ENCODE results near the gene ZC3H18. TPM values are rescaled to one million over a fixed set of nuclear protein-coding genes. Genes with fewer than 3 reads are reported as not detected.

ZC3H18 gene
- polyA plus RNA-seq, 3 donors: 5.5 to 36.4 (median 6.8) TPM

DNA sequence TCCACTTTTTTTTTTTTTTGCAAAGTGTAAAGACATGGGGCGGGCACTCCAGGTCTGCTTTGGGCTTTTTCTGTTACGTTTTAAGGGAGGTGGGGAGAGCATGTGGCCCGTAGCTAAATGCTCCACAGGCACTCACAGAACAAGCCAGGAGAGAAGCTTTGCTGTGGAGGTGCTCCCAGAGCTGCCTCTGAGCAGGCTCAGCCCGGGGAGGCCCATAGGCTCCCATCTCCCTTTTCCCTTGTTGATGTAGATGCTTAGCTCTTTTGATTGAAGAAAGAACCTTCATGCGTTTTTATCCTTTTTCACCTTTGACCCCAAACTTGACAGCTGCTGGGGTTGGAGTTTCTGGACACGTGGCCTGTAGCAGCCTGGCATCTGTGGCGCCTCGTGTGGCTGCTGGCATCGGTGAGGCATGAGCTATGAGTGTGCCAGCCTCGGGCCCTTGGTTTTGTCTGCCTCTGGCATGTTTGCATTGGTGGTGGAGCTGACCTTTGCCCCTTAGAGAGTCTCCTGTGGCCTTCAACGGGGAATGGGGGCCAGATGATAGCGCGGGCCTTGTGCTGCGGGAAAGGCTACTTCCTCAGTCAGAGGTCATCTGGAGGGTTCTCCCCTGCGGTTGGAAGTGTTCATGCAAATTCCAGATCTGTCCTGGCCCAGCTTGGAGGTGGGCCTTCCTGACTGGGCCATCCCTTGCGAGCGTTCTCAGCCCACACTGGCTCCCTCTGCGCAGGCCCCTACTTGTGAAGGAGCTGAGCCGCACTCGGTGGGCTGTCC lies 48.2 kb downstream of the ZC3H18 start:
- Histone ChIP-seq H3K9me3 (replicated peaks in 1 of 2; ENCODE audit: control insufficient read depth in 1 of 2, insufficient read depth in 1 of 2, low read length in 2 of 2) (no peaks in the 10 kb centered on the region), H3K4me3 (replicated peaks in 1 of 3; ENCODE audit: low read depth in 2 of 3, low read length in 3 of 3) (no peak overlapping the region), H3K27me3 (ENCODE audit: control insufficient read depth in 2 of 2, insufficient read depth in 2 of 2, low read length in 2 of 2) (no peaks in the 10 kb centered on the region), H3K4me1 (ENCODE audit: control insufficient read depth in 1 of 2, insufficient read depth in 2 of 2, low read length in 2 of 2) (no peaks in the 10 kb centered on the region), H4K20me1 (ENCODE audit: insufficient read depth, low read length) (peaks cover 78% of the 10 kb centered on the region), H3K36me3 (replicated peaks in 1 of 2; ENCODE audit: control insufficient read depth in 1 of 2, insufficient read depth in 2 of 2, low read length in 2 of 2) (peaks cover 76 to 92% of the 10 kb centered on the region in 2 donors), H3K4me2 (replicated peaks; ENCODE audit: extremely low read depth, low read length, poor library complexity, severe bottlenecking) (no peak overlapping the region), H3K9ac (ENCODE audit: insufficient read depth, low read length, poor library complexity, severe bottlenecking) (no peak overlapping the region), H3K27ac (ENCODE audit: low read depth in 1 of 2, low read length in 2 of 2) (no peak overlapping the region), H3K79me2 (ENCODE audit: insufficient read depth, low read length) (peaks cover 26% of the 10 kb centered on the region), H2AFZ (ENCODE audit: insufficient read depth, low read depth, low read length, poor library complexity, severe bottlenecking) (no peak overlapping the region)
- intact Hi-C loops (cut with micrococcal nuclease): no loop called here
- no peak overlapping the region for H3K4me3 Mint-ChIP-seq
- no peaks in the 10 kb centered on the region for H3K9me3 Mint-ChIP-seq
- DNase-seq: no peak
- no peaks in the 10 kb centered on the region for H3K27me3 Mint-ChIP-seq (ENCODE audit: low read depth in 3 of 3)
- 95% methylated on average over 16 of the region's 20 CpGs for WGBS (ENCODE audit: insufficient coverage)
- no peaks in the 10 kb centered on the region for H3K4me1 Mint-ChIP-seq
- H3K27ac Mint-ChIP-seq: peak overlapping the region in 5 of 7 donors; percentile 33 to 73 (median 54)
- peaks cover 72 to 88% of the 10 kb centered on the region in 2 donors for H3K36me3 Mint-ChIP-seq
- TF ChIP-seq, protein P1, sequence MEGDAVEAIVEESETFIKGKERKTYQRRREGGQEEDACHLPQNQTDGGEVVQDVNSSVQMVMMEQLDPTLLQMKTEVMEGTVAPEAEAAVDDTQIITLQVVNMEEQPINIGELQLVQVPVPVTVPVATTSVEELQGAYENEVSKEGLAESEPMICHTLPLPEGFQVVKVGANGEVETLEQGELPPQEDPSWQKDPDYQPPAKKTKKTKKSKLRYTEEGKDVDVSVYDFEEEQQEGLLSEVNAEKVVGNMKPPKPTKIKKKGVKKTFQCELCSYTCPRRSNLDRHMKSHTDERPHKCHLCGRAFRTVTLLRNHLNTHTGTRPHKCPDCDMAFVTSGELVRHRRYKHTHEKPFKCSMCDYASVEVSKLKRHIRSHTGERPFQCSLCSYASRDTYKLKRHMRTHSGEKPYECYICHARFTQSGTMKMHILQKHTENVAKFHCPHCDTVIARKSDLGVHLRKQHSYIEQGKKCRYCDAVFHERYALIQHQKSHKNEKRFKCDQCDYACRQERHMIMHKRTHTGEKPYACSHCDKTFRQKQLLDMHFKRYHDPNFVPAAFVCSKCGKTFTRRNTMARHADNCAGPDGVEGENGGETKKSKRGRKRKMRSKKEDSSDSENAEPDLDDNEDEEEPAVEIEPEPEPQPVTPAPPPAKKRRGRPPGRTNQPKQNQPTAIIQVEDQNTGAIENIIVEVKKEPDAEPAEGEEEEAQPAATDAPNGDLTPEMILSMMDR (IDR thresholded peaks at IDR 0.05): no peak

DNA sequence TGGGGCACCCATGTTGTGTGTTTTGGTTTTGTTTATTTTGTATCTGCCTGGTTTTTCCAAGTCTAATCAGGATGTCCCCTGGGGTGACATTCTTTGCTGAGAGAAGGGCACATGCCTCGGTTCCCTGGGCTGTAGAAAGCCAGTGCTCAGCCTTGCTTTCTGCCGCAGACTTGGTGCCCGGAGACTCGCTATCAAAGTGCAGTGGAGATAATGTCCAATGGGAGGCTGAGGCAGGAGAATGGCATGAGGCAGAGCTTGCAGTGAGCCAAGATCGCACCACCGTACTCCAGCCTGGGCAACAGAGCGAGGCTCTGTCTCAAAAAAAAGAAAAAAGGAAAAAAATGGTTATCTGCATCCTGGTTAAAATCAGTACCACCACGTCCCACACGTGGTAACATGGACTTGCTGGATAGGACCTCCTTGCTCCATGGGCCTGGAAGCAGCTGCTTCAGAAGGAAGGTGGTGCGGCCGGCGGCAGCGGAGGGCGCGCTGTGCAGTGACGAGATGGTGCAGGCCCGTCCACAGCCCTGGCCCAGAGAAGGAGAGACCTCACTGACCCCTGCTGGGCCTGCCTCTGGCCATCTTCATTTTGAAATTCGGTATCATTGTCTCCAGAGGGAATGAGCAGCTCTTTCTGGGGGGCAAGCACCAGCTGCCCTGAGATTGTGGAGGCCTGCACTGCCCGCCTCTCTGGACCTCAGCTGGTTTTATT lies 48.9 kb downstream of the ZC3H18 start:
- TF ChIP-seq, protein P1 (IDR thresholded peaks at IDR 0.05): no peak
- no peaks in the 10 kb centered on the region for H3K9me3 ChIP-seq (replicated peaks in 1 of 2; ENCODE audit: control insufficient read depth in 1 of 2, insufficient read depth in 1 of 2, low read length in 2 of 2)
- H2AFZ ChIP-seq (ENCODE audit: insufficient read depth, low read depth, low read length, poor library complexity, severe bottlenecking): no peak overlapping the region
- intact Hi-C loops (cut with micrococcal nuclease): no loop called here
- peaks cover 71% of the 10 kb centered on the region for H4K20me1 ChIP-seq (ENCODE audit: insufficient read depth, low read length)
- Mint-ChIP-seq H3K9me3 (no peaks in the 10 kb centered on the region), H3K36me3 (peaks cover 72 to 88% of the 10 kb centered on the region in 2 donors), H3K27me3 (ENCODE audit: low read depth in 3 of 3) (no peaks in the 10 kb centered on the region), H3K27ac (peak overlapping the region in 1 of 7 donors; percentile 37), H3K4me3 (no peak overlapping the region), H3K4me1 (no peaks in the 10 kb centered on the region)
- no peak overlapping the region for H3K4me3 ChIP-seq (replicated peaks in 1 of 3; ENCODE audit: low read depth in 2 of 3, low read length in 3 of 3)
- no peaks in the 10 kb centered on the region for H3K4me1 ChIP-seq (ENCODE audit: control insufficient read depth in 1 of 2, insufficient read depth in 2 of 2, low read length in 2 of 2)
- no peaks in the 10 kb centered on the region for H3K27me3 ChIP-seq (ENCODE audit: control insufficient read depth in 2 of 2, insufficient read depth in 2 of 2, low read length in 2 of 2)
- H3K27ac ChIP-seq (ENCODE audit: low read depth in 1 of 2, low read length in 2 of 2): no peak overlapping the region
- H3K4me2 ChIP-seq (replicated peaks; ENCODE audit: extremely low read depth, low read length, poor library complexity, severe bottlenecking): no peak overlapping the region
- H3K79me2 ChIP-seq (ENCODE audit: insufficient read depth, low read length): peaks cover 21% of the 10 kb centered on the region
- WGBS (ENCODE audit: insufficient coverage): 98% methylated on average over 19 of the region's 19 CpGs
- H3K36me3 ChIP-seq (replicated peaks in 1 of 2; ENCODE audit: control insufficient read depth in 1 of 2, insufficient read depth in 2 of 2, low read length in 2 of 2): peaks cover 77 to 92% of the 10 kb centered on the region in 2 donors
- no peak overlapping the region for H3K9ac ChIP-seq (ENCODE audit: insufficient read depth, low read length, poor library complexity, severe bottlenecking)
- no peak for DNase-seq

Data from CD14-positive monocyte (primary cell).